Lower leg skin (tissue), 3 donors: Measurements from ENCODE around the gene PSMG4.

Experiments used
- POLR2A ChIP-seq, 2 donors: fragments of 450-650 bp; IDR thresholded peaks; one replicate each; pipeline ENCODE4 v1.6.1; 2016 to 2017; ENCODE audit warnings: antibody characterized with exemption in 2 of 2, mild to moderate bottlenecking in 1 of 2, moderate library complexity in 1 of 2
- TF ChIP-seq, protein P1 (sequence below), 3 donors: fragments of 450-650 bp; IDR thresholded peaks; one replicate each; pipeline ENCODE4 v1.5.1; 2016; ENCODE audit warnings: antibody characterized with exemption in 3 of 3, mild to moderate bottlenecking in 3 of 3, moderate library complexity in 2 of 3

- TF ChIP-seq, protein P1, sequence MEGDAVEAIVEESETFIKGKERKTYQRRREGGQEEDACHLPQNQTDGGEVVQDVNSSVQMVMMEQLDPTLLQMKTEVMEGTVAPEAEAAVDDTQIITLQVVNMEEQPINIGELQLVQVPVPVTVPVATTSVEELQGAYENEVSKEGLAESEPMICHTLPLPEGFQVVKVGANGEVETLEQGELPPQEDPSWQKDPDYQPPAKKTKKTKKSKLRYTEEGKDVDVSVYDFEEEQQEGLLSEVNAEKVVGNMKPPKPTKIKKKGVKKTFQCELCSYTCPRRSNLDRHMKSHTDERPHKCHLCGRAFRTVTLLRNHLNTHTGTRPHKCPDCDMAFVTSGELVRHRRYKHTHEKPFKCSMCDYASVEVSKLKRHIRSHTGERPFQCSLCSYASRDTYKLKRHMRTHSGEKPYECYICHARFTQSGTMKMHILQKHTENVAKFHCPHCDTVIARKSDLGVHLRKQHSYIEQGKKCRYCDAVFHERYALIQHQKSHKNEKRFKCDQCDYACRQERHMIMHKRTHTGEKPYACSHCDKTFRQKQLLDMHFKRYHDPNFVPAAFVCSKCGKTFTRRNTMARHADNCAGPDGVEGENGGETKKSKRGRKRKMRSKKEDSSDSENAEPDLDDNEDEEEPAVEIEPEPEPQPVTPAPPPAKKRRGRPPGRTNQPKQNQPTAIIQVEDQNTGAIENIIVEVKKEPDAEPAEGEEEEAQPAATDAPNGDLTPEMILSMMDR (IDR thresholded peaks at IDR 0.05) = no peak
- no peak for TF ChIP-seq POLR2A (IDR thresholded peaks at IDR 0.05)
These were observed 35.6 kb downstream of the PSMG4 start for GRCh38 chr6:3294396-3294795.
